ENCODE data around the gene MRGPRX4.

MRGPRX4 gene

DNA sequence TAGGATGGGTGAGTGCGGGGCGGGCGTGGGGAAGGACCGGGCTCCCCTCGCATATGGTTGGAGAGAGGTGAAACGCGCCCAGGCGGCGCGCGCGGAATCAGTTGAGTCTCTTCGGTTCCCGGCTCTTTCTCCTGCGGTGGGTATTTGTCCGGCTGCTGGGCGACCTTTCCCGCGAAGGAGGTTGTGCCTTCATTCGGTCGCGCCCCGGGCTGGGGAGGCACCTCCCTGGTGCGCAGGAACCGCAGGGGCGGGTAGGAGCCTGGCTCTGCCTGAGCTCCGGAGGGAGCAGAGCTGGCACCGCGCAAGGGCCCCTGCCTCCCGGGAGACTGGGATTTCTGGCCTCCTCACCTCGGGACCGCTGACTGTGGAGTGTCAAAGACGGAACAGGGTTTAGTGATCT, 36.4 kb downstream of the MRGPRX4 start:
- no peak overlapping the region for H3K4me3 ChIP-seq (ENCODE audit: low read depth, low read length)
- TF ChIP-seq, protein P1, sequence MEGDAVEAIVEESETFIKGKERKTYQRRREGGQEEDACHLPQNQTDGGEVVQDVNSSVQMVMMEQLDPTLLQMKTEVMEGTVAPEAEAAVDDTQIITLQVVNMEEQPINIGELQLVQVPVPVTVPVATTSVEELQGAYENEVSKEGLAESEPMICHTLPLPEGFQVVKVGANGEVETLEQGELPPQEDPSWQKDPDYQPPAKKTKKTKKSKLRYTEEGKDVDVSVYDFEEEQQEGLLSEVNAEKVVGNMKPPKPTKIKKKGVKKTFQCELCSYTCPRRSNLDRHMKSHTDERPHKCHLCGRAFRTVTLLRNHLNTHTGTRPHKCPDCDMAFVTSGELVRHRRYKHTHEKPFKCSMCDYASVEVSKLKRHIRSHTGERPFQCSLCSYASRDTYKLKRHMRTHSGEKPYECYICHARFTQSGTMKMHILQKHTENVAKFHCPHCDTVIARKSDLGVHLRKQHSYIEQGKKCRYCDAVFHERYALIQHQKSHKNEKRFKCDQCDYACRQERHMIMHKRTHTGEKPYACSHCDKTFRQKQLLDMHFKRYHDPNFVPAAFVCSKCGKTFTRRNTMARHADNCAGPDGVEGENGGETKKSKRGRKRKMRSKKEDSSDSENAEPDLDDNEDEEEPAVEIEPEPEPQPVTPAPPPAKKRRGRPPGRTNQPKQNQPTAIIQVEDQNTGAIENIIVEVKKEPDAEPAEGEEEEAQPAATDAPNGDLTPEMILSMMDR (IDR thresholded peaks at IDR 0.05; ENCODE audit: insufficient read depth, low read depth, low read length, missing control alignments) = no peak
- DNase-seq (ENCODE audit: low read depth) = no peak

DNA sequence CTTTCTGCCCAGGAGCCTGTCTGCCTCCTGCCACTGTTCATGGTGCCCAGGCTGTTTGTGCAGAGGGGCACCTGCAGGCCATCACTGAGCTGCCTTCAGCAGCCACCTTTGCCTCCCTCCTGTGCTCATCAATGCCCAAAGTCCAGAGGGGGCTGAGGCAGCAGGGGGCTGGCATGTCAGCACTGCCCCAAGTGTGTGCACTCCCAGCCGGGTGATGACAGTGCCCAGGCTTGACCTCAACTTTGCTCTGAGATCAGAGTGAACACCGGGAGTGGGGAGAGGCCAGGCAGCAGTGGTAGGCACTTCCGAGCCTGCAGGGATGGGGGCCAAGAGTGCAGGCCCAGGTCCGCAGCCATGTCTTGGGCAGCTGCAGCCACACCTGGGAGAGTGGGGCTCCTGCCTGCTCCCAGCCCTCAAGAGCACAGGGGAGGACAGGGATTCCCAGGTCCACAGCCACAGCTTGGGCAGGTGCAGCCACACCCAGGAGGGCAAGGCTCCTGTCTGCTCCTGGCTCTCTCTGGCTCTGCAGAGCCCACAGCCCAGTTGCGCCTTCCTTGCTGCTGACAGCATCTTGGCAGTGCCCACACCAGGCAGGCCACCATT, 48.7 kb downstream of the MRGPRX4 start:
- TF ChIP-seq, protein P1 (IDR thresholded peaks at IDR 0.05; ENCODE audit: insufficient read depth, low read depth, low read length, missing control alignments) = no peak
- H3K4me3 ChIP-seq (ENCODE audit: low read depth, low read length) = no peak overlapping the region
- DNase-seq (ENCODE audit: low read depth) = no peak

DNA sequence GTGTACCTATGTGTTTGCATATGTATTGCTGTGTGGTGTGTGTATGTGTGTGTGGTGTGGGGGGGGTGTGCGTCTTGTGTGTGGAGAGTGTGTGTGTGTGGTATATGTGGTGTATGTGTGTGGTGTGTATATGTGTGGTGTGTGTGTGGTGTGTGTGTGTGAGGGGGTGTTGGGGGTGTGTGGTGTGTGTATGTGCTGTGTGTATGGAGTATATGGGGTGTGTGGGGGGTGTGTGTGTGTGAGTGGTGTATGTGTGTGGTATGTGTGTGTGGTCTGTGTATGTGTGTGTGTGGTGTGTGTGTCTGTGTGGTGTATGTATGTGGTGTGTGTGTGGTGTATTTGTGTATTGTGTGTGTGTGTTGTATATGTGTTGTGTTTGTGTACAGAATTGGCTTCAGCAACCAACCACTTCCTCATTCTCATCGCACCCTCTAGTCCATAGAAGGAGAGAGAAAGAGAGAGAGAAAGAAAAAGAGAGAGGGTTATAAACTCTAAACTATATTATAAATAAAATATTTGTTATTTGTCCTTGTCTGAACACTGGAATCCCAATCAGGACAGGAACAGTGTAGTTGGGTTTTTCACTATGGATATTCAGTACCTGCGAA, 50.3 kb downstream of the MRGPRX4 start:
- DNase-seq (ENCODE audit: low read depth) = no peak
- TF ChIP-seq, protein P1 (IDR thresholded peaks at IDR 0.05; ENCODE audit: insufficient read depth, low read depth, low read length, missing control alignments) = no peak
- no peak overlapping the region for H3K4me3 ChIP-seq (ENCODE audit: low read depth, low read length)
